Neutrophil (primary cell): Measurements from ENCODE around the gene LRRC28.

Experiments
- H3K27ac ChIP-seq: fragments of 200-600 bp; sonication (generic); 2 replicates; pipeline ENCODE4 v1.5.1; 2016; ENCODE audit warnings: mild to moderate bottlenecking, moderate library complexity
- H3K27me3 ChIP-seq: fragments of 200-600 bp; sonication (generic); 2 replicates; pipeline ENCODE4 v1.6.0; 2016; ENCODE audit warnings: mild to moderate bottlenecking
- H3K36me3 ChIP-seq: fragments of 200-600 bp; sonication (generic); 2 replicates; pipeline ENCODE4 v1.5.1; 2017
- H3K4me1 ChIP-seq, 2 experiments: fragments of 200-600 bp in 1 of 2; sonication (generic) in 1 of 2; 1 replicate in 1 of 2; 2 replicates in 1 of 2; pipeline versions ENCODE4 v1.5.1 to v1.6.1; 2013 to 2016; ENCODE audit warnings: low read depth in 1 of 2, low read length in 1 of 2, mild to moderate bottlenecking in 1 of 2, moderate library complexity in 1 of 2; ENCODE audit not compliant: control insufficient read depth in 1 of 2, insufficient read depth in 1 of 2
- H3K4me3 ChIP-seq, 2 experiments: fragments of 200-600 bp in 1 of 2; sonication (generic) in 1 of 2; 1 replicate in 1 of 2; 2 replicates in 1 of 2; pipeline ENCODE4 v1.5.1; 2013 to 2016; ENCODE audit warnings: low read depth in 1 of 2, low read length in 1 of 2, mild to moderate bottlenecking in 1 of 2, moderate library complexity in 1 of 2
- H3K9me3 ChIP-seq: fragments of 200-600 bp; sonication (generic); 2 replicates; pipeline ENCODE4 v1.5.1; 2016
- TF ChIP-seq, protein P1 (sequence below): fragments of 200-600 bp; sonication (generic); IDR thresholded peaks from 2 replicates; pipeline ENCODE4 v1.5.1; 2016; ENCODE audit warnings: antibody characterized with exemption

The LRRC28 gene

DNA sequence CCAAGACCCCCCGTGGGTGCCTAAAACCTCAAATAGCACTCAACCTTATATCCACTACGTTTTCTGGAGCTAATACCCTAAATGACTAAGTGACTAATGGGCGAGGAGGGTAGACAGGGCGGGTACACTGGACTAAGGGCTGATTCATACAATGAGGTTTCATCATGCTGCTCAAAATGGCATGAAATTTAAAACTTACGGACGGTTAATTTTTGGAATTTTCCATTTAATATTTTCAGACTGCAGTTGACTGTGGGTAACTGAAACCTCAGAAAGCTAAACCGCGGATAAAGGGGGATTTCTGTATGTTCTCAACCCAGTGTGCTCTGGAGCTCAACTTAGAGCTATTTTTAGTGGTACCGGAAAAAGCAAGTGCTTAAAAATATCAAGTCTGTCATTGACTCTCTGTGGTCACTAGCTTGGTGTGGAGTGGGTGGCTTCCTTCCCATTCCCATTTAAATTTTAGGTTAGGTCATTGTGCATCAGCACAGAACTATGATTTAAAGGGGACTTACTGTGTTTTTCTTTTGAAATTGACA lies 72.9 kb downstream of the LRRC28 start:
- Histone ChIP-seq H3K4me3 (no peak overlapping the region), H3K27ac (no peak overlapping the region)

DNA sequence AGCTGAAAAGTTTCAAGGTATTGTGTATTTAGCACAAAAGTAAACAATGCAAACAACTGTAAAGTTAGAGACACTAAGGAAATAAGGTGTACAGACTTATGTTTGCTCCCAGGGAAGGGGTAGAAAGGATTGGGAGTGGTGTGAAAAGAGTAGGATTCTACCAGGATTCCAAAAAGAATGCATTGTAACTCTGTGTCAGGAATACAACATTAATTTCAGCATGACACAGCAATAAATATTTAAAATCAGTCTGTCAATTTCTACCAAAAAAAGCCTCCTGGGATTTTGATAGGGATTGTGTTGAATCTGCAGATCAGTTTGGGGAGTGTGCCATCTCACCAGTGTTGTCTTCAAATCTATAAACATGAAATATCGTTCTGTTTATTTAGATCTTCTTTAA lies 73.4 kb downstream of the LRRC28 start:
- Histone ChIP-seq H3K27ac (no peak overlapping the region), H3K4me3 (no peak overlapping the region), H3K4me1 (no peaks in the 10 kb centered on the region)

More for the DNA sequence above, 72.9 kb downstream of the LRRC28 start:
- Histone ChIP-seq H3K27me3 (no peaks in the 10 kb centered on the region), H3K9me3 (no peaks in the 10 kb centered on the region), H3K36me3 (no peaks in the 10 kb centered on the region), H3K4me1 (no peaks in the 10 kb centered on the region)
- TF ChIP-seq, protein P1, sequence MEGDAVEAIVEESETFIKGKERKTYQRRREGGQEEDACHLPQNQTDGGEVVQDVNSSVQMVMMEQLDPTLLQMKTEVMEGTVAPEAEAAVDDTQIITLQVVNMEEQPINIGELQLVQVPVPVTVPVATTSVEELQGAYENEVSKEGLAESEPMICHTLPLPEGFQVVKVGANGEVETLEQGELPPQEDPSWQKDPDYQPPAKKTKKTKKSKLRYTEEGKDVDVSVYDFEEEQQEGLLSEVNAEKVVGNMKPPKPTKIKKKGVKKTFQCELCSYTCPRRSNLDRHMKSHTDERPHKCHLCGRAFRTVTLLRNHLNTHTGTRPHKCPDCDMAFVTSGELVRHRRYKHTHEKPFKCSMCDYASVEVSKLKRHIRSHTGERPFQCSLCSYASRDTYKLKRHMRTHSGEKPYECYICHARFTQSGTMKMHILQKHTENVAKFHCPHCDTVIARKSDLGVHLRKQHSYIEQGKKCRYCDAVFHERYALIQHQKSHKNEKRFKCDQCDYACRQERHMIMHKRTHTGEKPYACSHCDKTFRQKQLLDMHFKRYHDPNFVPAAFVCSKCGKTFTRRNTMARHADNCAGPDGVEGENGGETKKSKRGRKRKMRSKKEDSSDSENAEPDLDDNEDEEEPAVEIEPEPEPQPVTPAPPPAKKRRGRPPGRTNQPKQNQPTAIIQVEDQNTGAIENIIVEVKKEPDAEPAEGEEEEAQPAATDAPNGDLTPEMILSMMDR, result no peak

DNA sequence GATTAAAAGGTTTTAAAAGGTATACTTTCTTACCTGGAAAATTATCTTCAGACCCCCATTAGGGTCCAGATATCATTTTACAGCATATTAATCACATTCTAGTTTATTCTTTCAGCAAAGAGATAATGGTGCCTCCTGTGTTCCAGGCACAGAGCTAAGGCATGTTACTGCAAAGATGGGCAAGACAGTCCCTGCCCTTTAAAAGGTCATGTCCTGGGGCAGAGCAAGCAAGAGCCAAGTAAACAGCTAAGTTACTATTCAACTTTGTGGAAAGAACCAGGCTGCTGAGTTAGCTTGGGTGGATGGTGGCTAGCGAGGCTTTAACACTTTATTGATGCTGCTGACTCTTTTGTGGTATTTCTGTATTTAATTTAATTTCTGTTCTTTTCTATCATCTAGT lies 75.0 kb downstream of the LRRC28 start:
- Histone ChIP-seq H3K36me3 (no peaks in the 10 kb centered on the region), H3K27ac (no peak overlapping the region)
- TF ChIP-seq, protein P1, result no peak

More for the DNA sequence above, 73.4 kb downstream of the LRRC28 start:
- no peaks in the 10 kb centered on the region for H3K27me3 ChIP-seq
- no peaks in the 10 kb centered on the region for H3K9me3 ChIP-seq
- H3K36me3 ChIP-seq, result no peaks in the 10 kb centered on the region
- TF ChIP-seq, protein P1, result no peak

DNA sequence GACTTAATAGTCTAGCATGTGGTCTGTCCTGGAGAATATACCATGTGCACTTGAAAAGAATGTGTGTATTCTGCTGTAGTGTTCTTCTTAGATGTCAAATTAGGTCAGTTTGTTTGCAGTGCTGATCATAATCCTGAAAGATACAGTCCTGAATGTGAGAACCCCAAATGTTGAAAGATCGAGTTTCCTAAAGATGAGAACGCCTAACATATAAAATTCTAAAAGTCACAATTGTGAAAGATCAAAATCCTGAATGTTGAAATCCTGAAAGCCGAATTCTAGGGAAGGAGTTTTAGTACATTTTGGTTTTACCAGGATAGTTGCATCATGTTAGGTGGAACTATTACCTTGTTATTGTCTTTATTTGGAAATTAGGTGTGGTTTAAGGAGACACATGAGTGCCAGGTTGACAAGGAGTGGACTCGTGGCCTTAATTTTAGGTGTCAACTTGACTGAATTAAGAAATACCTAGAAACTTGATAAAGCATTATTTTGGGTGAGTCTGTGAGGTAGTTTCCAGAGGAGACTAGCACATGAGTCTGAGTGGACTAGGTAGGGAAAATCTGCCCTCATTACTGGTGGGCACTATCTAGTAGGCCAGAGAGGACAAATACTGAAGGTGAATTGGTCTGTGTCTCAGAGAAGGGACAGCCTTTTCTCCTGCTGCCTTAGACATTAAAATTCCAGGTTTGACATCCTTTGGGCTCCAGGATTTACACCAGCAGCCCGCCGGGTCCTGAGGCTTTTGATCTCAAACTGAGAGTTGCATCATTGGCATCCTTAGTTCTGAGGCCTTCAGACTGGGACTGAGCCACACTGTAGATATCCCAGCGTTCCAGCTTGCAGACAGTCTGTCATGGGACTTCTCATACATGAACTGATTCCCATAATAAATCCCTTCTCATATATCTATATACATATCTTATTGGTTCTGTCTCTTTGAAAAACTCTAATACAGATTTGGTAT lies 77.1 kb downstream of the LRRC28 start:
- Histone ChIP-seq H3K27me3 (no peaks in the 10 kb centered on the region), H3K4me3 (no peak overlapping the region), H3K36me3 (no peaks in the 10 kb centered on the region), H3K27ac (no peak overlapping the region), H3K9me3 (no peaks in the 10 kb centered on the region), H3K4me1 (no peaks in the 10 kb centered on the region)
- TF ChIP-seq, protein P1, result no peak

More for the DNA sequence above, 75.0 kb downstream of the LRRC28 start:
- H3K9me3 ChIP-seq, result no peaks in the 10 kb centered on the region
- H3K4me1 ChIP-seq, result no peaks in the 10 kb centered on the region
- no peak overlapping the region for H3K4me3 ChIP-seq
- H3K27me3 ChIP-seq, result no peaks in the 10 kb centered on the region

DNA sequence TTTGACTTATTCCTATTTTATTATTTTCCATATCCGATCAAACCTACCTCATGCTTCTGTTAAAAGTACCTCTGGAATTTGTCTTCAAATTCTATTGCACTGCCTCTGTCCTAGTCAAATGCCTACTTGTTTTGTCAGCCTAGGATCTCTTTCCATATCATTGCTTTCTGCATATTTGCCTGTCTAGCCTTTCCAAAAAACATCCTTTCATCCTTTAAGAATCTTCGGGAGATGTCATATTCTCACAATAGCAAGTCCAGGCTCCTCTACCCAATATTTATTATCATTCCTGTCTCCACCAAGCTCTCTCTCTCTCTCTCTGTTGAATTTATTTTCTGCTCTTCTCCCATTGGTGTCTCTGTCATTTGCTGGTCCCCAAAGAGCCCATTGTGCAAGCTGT lies 80.1 kb downstream of the LRRC28 start:
- Histone ChIP-seq H3K27ac (no peak overlapping the region), H3K36me3 (no peaks in the 10 kb centered on the region)
- TF ChIP-seq, protein P1, result no peak

More for the DNA sequence above, 80.1 kb downstream of the LRRC28 start:
- Histone ChIP-seq H3K4me3 (no peak overlapping the region), H3K27me3 (no peaks in the 10 kb centered on the region), H3K9me3 (no peaks in the 10 kb centered on the region), H3K4me1 (no peaks in the 10 kb centered on the region)
